ENCODE data around the gene MAP4K5.
"Not testable (repeated sequence)": the region's sequence is repeated elsewhere in the genome, so short reads cannot be mapped to it uniquely, and the experiment has no call there.

MAP4K5 gene

GRCh38 chr14:50531595-50532501 is 521 bp downstream of the MAP4K5 start:
- DNase-seq (ENCODE audit: low spot score): no peak

GRCh38 chr14:50530794-50531365 is 1.5 kb downstream of the MAP4K5 start:
- no peak for DNase-seq (ENCODE audit: low spot score)

DNA sequence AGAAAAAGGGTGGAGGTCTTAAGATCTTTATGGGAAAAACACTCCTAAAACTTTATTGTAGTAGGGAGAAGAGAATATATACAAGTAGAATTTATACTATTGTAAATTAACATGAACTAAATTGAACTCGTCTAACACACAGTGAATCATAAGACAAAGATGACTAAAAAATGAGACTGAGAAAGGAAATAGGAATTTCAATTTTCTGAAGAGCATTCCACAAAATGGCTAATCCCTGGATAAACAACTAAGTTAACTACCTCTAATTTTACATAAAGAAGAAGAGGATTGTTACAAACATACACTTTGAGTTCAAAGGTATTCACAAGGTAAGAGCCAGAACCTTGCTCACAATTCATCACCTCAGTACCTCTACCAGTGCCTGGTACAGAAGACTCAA is 2.0 kb downstream of the MAP4K5 start:
- no peak for DNase-seq (ENCODE audit: low spot score)

DNA sequence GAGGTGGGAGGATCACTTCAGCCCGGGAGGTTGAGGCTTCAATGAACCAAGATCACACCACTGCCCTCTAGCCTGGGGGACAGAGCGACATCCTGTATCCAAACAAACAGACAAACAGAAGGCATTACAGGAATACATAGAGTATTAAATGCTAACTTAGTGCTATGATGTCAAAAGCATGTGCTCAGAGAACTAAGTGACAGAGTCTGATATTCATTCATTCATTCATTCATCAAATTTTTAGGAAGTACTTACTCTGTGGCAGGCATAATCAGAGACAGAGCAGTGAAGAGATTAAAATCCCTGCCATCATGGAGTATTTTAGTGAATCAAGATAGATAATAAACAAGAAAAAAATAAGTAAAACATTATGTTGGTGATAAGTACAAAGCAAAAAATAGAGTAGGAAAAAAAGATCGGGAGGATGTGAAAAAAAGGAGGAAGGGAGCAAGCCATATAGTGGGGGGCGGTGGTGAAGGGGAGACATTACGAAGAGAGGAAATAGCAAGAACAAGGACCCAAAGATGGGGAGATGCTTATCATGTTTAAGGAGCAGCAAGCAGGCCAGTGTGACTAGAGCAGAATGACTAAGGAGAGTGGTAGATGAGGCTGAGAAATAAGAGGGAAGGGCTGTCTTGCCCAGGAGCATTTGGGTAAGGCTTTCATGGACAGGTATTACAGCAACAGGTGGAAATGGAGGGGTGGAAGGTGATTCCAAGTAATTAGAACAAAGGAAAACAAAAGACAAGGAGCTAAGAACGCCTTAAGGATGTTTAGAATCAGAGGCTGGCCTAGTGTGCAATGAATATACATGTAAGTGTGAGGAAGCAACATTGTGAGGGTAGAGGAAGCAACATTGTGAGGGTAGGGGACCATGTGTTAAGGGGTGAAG is 2.8 kb downstream of the MAP4K5 start:
- no peak for DNase-seq (ENCODE audit: low spot score)

DNA sequence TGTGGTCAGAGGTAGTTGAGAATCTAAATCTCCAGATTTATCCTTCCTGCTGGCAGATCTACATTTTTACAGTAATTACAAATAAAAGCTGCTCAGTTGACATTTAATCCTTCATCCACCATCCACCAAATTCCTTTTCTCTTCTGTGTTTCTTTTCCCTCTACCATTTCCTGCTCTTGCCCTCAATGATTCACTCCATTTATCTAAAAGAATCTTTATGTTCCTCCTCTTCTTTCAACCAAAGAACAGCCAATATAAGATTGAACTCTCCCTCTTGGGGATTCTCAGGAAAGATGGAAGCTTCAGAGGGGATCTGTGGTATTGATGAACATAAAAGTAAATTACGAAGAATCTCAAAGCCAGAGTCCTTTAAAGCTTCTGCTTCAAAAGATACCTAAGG is 4.4 kb downstream of the MAP4K5 start:
- no peak for DNase-seq (ENCODE audit: low spot score)

- no peak for DNase-seq (ENCODE audit: low spot score)
These were observed 7.4 kb downstream of the MAP4K5 start for GRCh38 chr14:50524731-50525515.

- no peak for DNase-seq (ENCODE audit: low spot score)
These were observed 8.3 kb downstream of the MAP4K5 start for GRCh38 chr14:50524060-50524459.

DNA sequence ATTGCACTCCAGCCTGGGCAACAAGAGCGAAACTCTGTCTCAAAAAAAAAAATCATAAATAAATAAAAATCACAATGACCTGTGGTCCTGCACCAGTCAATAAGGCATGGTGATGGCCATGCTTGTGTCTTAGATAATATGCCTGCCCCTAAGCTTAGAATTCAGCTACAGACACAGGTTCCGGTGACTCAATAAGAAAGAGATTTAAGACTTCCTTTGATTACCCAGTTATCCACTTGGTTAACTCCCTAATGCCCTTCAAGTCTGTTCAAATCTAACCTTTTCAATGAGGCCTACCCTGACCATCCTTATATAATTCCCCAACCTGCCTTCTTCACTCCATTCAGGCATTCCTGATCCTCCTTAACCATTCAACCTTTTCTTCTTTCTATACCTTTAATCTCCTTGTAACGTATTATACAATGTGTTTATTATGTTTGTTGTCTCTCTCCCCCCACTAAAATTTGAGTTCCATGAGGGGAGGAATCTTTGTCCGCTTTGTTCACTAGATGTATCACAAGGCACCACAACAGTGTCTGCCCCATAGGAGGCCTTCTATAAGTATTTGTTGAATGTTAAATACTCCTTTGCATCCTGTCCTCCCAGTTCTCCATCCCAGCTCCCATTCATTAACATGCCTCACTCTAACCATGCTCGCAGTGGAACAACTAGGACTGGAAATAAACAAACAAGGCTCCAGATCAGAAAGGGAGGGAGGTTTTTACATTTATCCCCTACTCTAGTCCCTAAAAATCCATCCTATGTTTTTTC is 8.9 kb downstream of the MAP4K5 start:
- no peak for DNase-seq (ENCODE audit: low spot score)

- DNase-seq (ENCODE audit: low spot score): no peak
These were observed 10.4 kb downstream of the MAP4K5 start for GRCh38 chr14:50521912-50522341.

DNA sequence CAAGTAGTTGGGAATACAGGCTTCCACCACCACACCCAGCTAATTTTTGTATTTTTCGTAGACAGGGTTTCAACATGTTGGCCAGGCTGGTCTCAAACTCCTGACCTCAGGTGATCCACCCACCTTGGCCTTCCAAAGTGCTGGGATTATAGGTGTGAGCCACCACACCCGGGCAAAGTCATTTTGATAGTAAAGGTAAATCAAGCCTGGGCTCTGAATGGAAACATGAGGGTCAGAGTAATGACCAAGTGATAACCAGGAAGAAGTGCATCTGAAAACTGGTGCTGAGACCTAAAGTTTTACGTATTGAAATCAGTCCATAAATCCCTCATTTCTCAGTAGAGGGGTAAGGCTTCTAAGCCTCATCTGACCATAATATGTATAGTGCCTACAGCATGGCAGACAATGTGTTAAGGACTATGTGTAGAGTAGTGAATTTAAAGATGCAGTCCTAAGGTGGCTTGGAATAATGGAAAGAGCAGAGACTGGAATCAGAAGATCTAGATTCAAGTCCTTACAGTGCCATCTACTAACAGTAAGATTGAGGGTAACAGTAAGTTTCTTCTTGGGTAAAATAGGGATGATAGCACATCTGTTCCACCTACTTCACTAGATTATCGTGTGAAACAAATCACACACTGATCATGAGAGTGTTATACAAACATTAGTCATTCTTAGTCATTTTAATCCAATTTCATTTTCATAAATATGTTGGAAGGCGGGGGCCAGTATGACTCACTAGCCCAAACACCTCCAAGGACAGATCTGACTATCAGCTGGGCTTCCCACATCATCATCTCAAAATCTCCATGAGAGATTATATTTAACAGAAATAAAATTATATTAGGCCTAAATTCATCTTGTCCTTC is 11.2 kb downstream of the MAP4K5 start:
- peak; percentile 47 for DNase-seq (ENCODE audit: low spot score)

- no peak for DNase-seq (ENCODE audit: low spot score)
These were observed 16.3 kb downstream of the MAP4K5 start for GRCh38 chr14:50516091-50516490.

GRCh38 chr14:50512463-50512862 is 19.9 kb downstream of the MAP4K5 start:
- no peak for DNase-seq (ENCODE audit: low spot score)

DNA sequence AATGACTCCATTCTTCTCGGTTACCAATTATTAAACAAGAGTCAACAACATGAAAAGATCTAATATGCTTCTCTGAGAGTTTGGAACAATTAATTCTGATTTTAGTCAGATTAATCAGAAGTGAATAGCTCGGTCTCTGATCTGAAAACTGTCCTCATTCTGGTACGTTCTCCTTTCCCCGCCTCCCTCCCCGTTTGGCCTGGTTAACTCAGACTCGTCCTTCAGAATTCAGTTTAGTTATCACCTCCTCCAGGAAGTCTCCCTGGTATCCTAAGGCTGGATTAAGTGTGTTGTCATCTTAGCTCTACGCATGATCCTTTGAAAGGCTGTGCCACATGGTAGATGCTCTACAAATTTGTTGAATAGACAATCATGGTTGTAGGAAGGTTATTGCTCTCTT is 22.2 kb downstream of the MAP4K5 start:
- no peak for DNase-seq (ENCODE audit: low spot score)

- not testable (repeated sequence) for DNase-seq (ENCODE audit: low spot score)
These were observed 25.3 kb downstream of the MAP4K5 start for GRCh38 chr14:50507078-50507477.

- DNase-seq (ENCODE audit: low spot score): peak; percentile 19
These were observed 30.7 kb downstream of the MAP4K5 start for GRCh38 chr14:50501642-50502041.

DNA sequence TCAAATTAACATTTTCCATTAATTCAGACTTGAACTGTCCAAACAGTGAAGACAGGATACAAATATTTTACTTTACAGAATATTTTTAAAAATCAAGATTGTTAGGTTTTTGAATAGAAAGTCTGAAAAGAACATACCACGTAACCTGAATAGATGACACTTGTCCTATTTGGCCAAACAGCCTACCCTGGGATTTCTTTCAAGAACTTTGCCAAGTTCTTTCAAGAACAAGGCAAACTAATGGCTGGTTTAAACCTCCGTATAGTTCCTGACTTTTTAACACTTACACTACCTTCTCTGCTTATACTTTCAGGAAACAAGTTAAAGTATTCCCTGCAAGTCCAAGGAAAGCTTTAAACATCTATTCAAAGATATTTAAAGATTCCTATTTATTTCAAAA is 35.0 kb downstream of the MAP4K5 start:
- no peak for DNase-seq (ENCODE audit: low spot score)

DNA sequence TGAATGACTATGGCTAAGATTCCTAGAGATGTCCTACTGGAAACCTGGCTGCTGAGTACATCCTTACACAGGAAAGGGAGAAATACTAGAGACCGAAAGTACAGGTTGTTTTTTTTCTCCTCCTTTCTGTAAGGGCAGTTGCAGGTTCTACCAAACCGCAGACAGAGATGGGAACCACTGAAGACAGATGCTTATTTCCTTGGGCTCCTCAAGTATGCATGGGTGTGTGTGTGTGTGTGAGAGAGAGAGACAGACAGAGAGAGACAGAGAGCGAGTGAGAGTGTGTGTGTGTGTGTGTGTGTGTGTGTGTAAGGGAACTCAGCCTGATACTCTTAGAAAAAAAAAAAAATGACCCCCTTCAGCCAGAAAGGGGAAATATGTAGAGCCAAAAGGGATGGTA is 42.5 kb downstream of the MAP4K5 start:
- no peak for DNase-seq (ENCODE audit: low spot score)

DNA sequence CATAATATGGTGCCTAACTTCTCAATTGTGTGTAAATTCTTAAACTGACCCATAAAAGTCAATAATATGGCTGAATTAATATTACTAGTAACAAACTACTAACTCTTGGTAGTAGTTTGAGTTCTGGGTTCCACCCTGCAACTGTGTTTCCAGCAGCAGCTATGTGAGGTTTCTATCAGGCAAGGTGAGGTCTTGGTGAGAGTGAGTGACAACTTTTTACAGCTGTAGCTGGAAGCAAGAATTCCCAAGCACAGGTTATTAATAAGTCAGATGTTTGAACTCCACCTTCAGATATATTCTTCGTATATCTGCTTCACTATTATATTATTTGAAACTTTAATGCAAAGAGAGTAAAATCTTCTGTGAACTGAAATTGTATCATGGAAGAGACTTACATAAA is 43.8 kb downstream of the MAP4K5 start:
- no peak for DNase-seq (ENCODE audit: low spot score)

DNA sequence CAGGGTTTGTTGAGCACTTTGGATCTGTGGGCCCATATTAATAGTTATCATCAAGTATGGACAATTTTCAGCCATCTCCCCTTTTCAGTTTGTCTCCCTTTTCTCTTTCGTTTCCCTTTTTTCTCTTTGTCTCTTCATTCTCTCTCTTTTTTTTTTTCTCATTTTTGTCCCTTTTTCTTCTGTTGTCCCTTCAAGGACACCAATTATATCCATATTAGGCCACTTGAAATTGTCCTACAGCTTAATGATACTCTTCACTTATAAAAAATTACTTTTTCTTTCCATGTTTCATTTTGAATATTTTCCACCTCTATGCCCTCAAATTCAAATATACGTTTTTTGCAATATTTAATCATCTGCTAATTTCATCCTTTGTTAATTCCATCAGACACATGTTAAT is 53.3 kb downstream of the MAP4K5 start:
- DNase-seq (ENCODE audit: low spot score): no peak

DNA sequence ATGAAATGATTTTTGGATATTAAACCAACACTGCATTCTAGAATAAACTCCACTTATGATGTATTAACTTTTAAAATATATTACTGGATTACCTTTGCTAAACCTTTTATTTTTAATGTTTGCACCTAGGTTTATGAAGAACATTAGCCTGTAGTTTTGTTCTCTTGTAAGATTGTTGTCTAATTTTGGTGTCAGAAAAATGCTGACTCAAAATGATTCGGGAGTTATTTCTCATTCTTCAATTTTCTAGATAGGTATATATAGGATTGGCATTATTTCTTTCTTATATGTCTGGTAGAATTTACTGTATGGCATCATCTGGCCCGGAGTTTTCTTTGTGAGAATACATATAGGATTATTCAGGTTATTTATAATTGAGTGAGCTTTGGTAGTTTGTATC is 54.6 kb downstream of the MAP4K5 start:
- no peak for DNase-seq (ENCODE audit: low spot score)
